HepG2 (cell line): Measurements from ENCODE around the gene DLG5. TPM values are rescaled to one million over a fixed set of nuclear protein-coding genes. Genes with fewer than 3 reads are reported as not detected.

Source experiments
- ARID2 ChIP-seq: sonication (generic); formaldehyde crosslinking; IDR thresholded peaks from 2 replicates; pipeline ENCODE4 v1.8.1; 2022; ENCODE audit warnings: mild to moderate bottlenecking, missing genetic modification reagents, borderline replicate concordance
- ATF4 ChIP-seq, 2 experiments: fragments of 450-650 bp in 1 of 2; sonication (generic) in 1 of 2; formaldehyde crosslinking; IDR thresholded peaks; 2 replicates each; pipeline versions ENCODE4 v1.5.0 to v1.8.0; 2020 to 2022; ENCODE audit warnings: mild to moderate bottlenecking in 1 of 2, missing genetic modification reagents in 1 of 2
- BRCA1 ChIP-seq: sonication (generic); formaldehyde crosslinking; IDR thresholded peaks from 2 replicates; pipeline ENCODE4 v1.4.0; 2020; ENCODE audit warnings: missing genetic modification reagents
- CBFB ChIP-seq: sonication (generic); formaldehyde crosslinking; IDR thresholded peaks from 2 replicates; pipeline ENCODE4 v1.4.0; 2020; ENCODE audit warnings: missing genetic modification reagents
- CREB3 ChIP-seq: sonication (generic); formaldehyde crosslinking; IDR thresholded peaks from 2 replicates; pipeline ENCODE4 v1.5.0; 2020; ENCODE audit warnings: missing genetic modification reagents
- DMAP1 ChIP-seq: IDR thresholded peaks from 2 replicates; pipeline ENCODE4 v1.6.1; 2016
- GATAD1 ChIP-seq: IDR thresholded peaks from 2 replicates; pipeline ENCODE4 v1.6.1; 2016; ENCODE audit warnings: missing genetic modification reagents, missing compliant biosample characterization
- HIVEP1 ChIP-seq: sonication (generic); formaldehyde crosslinking; IDR thresholded peaks from 2 replicates; pipeline ENCODE4 v1.4.0; 2020; ENCODE audit warnings: mild to moderate bottlenecking, missing genetic modification reagents
- HMGXB4 ChIP-seq, 2 experiments: sonication (generic) in 1 of 2; formaldehyde crosslinking in 1 of 2; IDR thresholded peaks; 2 replicates each; pipeline versions ENCODE4 v1.4.0 to v1.6.1; 2018 to 2020; ENCODE audit warnings: missing genetic modification reagents in 2 of 2, borderline replicate concordance in 1 of 2, low read depth in 1 of 2, mild to moderate bottlenecking in 1 of 2, missing biosample characterization in 1 of 2
- KAT7 ChIP-seq: IDR thresholded peaks from 2 replicates; pipeline ENCODE4 v1.6.1; 2018; ENCODE audit warnings: borderline replicate concordance, missing compliant biosample characterization
- LBX2 ChIP-seq: sonication (generic); formaldehyde crosslinking; IDR thresholded peaks from 2 replicates; pipeline ENCODE4 v1.5.0; 2020; ENCODE audit warnings: missing genetic modification reagents, mild to moderate bottlenecking, borderline replicate concordance
- MAX ChIP-seq: IDR thresholded peaks from 2 replicates; pipeline ENCODE4 v1.6.1; 2012; ENCODE audit warnings: inconsistent platforms
- NAIF1 ChIP-seq: sonication (generic); formaldehyde crosslinking; IDR thresholded peaks from 2 replicates; pipeline ENCODE4 v1.5.0; 2020; ENCODE audit warnings: mild to moderate bottlenecking, missing genetic modification reagents, borderline replicate concordance
- NRL ChIP-seq: sonication (generic); formaldehyde crosslinking; IDR thresholded peaks from 2 replicates; pipeline ENCODE4 v1.5.0; 2020; ENCODE audit warnings: missing genetic modification reagents, mild to moderate bottlenecking, moderate library complexity, borderline replicate concordance
- RFXAP ChIP-seq: sonication (generic); formaldehyde crosslinking; IDR thresholded peaks from 2 replicates; pipeline ENCODE4 v1.4.0; 2020; ENCODE audit warnings: missing genetic modification reagents, borderline replicate concordance
- TFDP2 ChIP-seq: sonication (generic); formaldehyde crosslinking; IDR thresholded peaks from 2 replicates; pipeline ENCODE4 v1.4.0; 2020; ENCODE audit warnings: missing genetic modification reagents
- ZNF20 ChIP-seq: sonication (generic); formaldehyde crosslinking; IDR thresholded peaks from 2 replicates; pipeline ENCODE4 v1.4.0; 2020; ENCODE audit warnings: mild to moderate bottlenecking, moderate library complexity, missing genetic modification reagents
- ZNF367 ChIP-seq: sonication (generic); formaldehyde crosslinking; IDR thresholded peaks from 2 replicates; pipeline ENCODE4 v1.4.0; 2020; ENCODE audit warnings: missing genetic modification reagents, borderline replicate concordance
- ZNF501 ChIP-seq: sonication (generic); formaldehyde crosslinking; IDR thresholded peaks from 2 replicates; pipeline ENCODE4 v1.5.1; 2020; ENCODE audit warnings: mild to moderate bottlenecking, moderate library complexity, missing genetic modification reagents
- ZNF564 ChIP-seq: sonication (generic); formaldehyde crosslinking; IDR thresholded peaks from 2 replicates; pipeline ENCODE4 v1.8.1; 2023; ENCODE audit warnings: mild to moderate bottlenecking, missing genetic modification reagents
- ZNF572 ChIP-seq: sonication (generic); formaldehyde crosslinking; IDR thresholded peaks from 2 replicates; pipeline ENCODE4 v1.5.1; 2020; ENCODE audit warnings: mild to moderate bottlenecking, missing genetic modification reagents
- ZNF878 ChIP-seq: sonication (generic); formaldehyde crosslinking; IDR thresholded peaks from 2 replicates; pipeline ENCODE4 v1.8.1; 2023; ENCODE audit warnings: mild to moderate bottlenecking, missing genetic modification reagents, moderate library complexity
- ZSCAN21 ChIP-seq: sonication (generic); formaldehyde crosslinking; IDR thresholded peaks from 2 replicates; pipeline ENCODE4 v1.8.0; 2022; ENCODE audit warnings: mild to moderate bottlenecking, missing genetic modification reagents, moderate library complexity, borderline replicate concordance
- polyA plus RNA-seq, 8 experiments: library from polyadenylated mRNA; depleted of rRNA in 3 of 8; stranded (reverse) in 7 of 8; unstranded in 1 of 8; fragments of >200 nt; fragmentation: Illumina TruSeq in 4 of 8; extraction: Trizol in 4 of 8; gene quantifications; 2 replicates each; pipeline versions ENCODE4 v1.2.1 to v1.2.3, GENCODE V29; 2011 to 2016; ENCODE audit warnings: low read depth in 4 of 8, missing spikeins in 1 of 8, mixed read lengths in 1 of 8; ENCODE audit not compliant: insufficient read depth in 1 of 8
- total RNA-seq, 5 experiments: library from RNA; depleted of rRNA; stranded (reverse); fragments of >200 nt; fragmentation: Illumina TruSeq; extraction: Trizol; gene quantifications; 2 replicates each; pipeline ENCODE4 v1.2.3, GENCODE V29; 2016; ENCODE audit warnings: low read depth in 1 of 5

Gene DLG5
- total and polyA plus RNA-seq, 2 of the 13 experiments (the other 11 are each of a cell fraction or from before 2014, with no cell fraction given) = 15.5 to 18.2 TPM

- TF ChIP-seq LBX2 (CRISPR knock-in tag) (peak; percentile 29; the same call in 1 of the 2 replicates), DMAP1 (CRISPR knock-in tag) (0 out of 2 replicates have a peak, but pooled peaks have one; percentile 34), ZNF501 (peak; percentile 76), CBFB (no peak), BRCA1 (CRISPR knock-in tag) (no peak), ZNF367 (CRISPR knock-in tag) (peak; percentile 66; the same call in 1 of the 2 replicates), NAIF1 (CRISPR knock-in tag) (no peak), ATF4 (CRISPR knock-in tag; IDR thresholded peaks at IDR 0.05) (no peak), NRL (CRISPR knock-in tag) (0 out of 2 replicates have a peak, but pooled peaks have one; percentile 37), KAT7 (peak; percentile 64; the same call in 1 of the 2 replicates), RFXAP (CRISPR knock-in tag) (peak; percentile 35; the same call in 1 of the 2 replicates), ZNF564 (CRISPR knock-in tag) (no peak), HMGXB4 (CRISPR knock-in tag; IDR thresholded peaks at IDR 0.05; ENCODE audit: borderline replicate concordance in 1 of 2, low read depth in 1 of 2) (peak; percentile 29 to 72; a peak in 2 of 4 replicates), GATAD1 (CRISPR knock-in tag) (0 out of 2 replicates have a peak, but pooled peaks have one; percentile 8), TFDP2 (peak; percentile 53; the same call in 1 of the 2 replicates), CREB3 (0 out of 2 replicates have a peak, but pooled peaks have one; percentile 25), ZNF572 (peak; percentile 57; the same call in 1 of the 2 replicates), ZSCAN21 (CRISPR knock-in tag) (0 out of 2 replicates have a peak, but pooled peaks have one; percentile 42), ZNF20 (no peak), ZNF878 (no peak), HIVEP1 (CRISPR knock-in tag) (0 out of 2 replicates have a peak, but pooled peaks have one; percentile 50), ARID2 (CRISPR knock-in tag) (no peak), MAX (peak; percentile 47; the same call in 1 of the 2 replicates)
Measured at GRCh38 chr10:77925795-77926565, 575 bp downstream of the DLG5 start (continued).
